Hindlimb muscle (tissue), 1 donor: ENCODE results near the gene GGT5. TPM values are rescaled to one million over a fixed set of nuclear protein-coding genes. Genes with fewer than 3 reads are reported as not detected.
"Not testable (repeated sequence)": the region's sequence is repeated elsewhere in the genome, so short reads cannot be mapped to it uniquely, and the experiment has no call there.

ENCODE experiments used
- DNase-seq: peaks from one replicate; pipeline ENCODE4 v3.0.0-alpha.2; 2013
- polyA plus RNA-seq: library from polyadenylated mRNA; unstranded; fragments of 120-200 nt; gene quantifications from one replicate; pipeline ENCODE4 v1.2.1, GENCODE V29; 2013; ENCODE audit not compliant: insufficient read length

GGT5 gene
- polyA plus RNA-seq, 1 donor, result 13.7 TPM

DNA sequence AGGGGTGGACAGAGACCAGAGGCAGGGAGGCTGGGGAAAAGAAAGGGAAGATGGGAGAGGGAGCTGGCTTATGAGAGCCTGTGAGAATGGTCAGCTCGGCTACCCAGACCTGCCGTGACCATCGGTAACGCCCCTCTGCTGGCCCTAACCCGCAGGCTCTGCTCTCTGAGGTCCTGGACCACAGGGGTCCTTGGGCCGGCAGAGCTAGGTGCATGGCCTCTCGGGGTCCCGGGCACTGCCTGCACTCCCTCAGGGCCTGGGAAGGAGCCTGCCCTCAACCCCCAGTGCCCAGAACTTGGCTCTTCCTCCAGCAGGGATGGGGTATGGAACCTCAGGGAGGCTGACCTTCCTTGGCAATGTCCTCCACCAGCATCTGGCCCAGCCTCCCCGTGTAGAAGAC lies 13.2 kb downstream of the GGT5 start:
- no peak for DNase-seq

DNA sequence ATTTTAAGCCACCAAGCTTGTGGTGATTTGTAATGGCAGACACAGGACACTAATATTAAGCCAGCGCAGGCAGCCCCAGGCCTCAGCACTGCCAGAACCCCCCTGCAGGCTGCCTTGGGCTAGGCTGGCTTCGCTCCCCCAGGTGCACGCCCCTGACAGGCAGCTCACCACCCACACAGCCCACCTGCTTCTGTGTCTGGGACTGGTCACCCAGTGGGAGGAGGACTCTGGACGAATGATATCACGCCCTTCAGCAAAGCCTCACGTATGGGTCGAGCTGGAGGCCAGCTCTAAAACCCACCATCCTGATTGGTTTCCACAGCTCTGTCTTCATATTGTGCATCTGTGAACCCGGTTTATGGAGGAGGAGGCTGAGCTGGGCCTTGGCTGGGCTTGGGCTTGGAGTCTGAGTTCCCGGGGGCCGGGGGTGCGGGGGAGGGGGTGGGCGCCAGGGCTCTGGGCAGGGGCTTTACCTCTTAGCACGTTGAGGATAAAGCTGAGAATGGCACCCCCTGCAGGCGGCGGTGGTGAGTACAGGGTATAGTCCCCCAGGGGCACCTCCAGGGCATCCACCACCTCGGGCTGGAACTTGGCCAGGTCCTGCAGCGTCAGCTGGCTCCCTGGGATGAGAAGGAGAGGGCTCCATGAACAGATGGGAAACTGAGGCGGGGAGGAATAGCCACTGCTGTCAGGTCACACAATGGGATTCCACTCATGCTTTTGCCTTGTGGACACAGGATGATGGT lies 13.8 kb downstream of the GGT5 start:
- DNase-seq, result no peak

DNA sequence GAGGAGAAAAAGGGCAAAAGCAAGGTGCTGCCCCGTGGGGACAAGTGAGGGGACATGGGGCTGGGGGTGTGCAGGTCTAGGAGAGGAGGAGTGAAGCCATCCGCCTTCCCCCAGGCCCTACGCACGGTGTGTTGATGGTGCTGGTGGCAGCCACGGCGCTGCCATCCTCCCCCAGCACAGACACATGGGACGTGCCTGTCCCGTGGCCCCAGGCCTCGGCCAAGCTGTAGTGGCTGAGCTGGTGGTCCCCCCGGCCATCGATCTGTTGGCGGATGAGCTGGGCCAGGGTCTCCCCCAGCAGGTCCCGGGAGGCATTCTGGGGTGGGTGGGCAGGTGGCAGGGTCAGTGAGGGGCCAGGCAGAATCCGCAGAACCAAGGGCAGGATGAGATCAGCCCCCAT lies 18.9 kb downstream of the GGT5 start:
- DNase-seq, result no peak

DNA sequence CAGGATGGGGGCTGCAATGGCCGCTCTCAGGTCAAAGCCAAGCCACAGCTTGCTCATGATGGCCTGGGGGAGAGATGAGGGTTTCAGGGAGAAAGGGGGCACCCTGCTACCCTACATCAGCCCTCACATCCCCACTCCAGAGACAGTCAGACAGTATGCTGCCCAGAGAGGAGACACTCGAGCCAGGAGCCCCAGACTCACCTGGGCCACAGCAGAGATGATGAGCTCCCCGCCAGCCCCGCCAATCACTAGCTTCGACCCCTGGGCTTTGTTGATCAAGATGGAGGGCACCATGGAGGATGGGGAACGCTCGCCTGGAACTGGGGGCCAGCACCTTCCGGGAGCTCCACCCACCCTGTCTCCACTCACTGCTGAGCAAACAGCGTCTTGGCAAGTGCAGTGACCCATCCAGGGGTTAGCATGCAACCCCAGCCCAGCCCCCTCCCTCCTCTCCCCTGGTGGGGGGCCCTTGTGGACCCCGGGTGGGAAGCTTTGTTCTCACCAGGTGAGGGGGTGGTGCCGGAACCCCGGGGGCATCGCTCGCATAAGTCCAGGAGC lies 19.8 kb downstream of the GGT5 start:
- no peak for DNase-seq

DNA sequence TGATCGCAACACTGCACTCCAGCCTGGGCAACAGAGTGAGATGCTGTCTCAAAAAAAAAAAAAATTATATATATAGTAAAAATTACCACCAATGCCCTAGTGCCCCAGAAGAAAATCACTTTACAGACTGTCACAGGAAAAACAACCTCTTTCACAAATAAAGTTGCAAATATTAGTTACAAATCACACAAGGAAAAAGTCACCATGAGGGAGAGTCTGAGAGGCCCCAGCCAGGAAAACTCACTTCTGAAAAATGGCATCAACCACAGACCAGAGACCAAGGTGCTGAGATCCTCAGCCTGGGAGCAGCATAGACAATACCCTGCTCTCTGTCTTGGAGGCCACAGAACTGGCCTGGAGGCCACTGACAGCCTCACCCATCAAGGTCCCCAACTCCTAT lies 20.4 kb downstream of the GGT5 start:
- DNase-seq, result no peak

GRCh38 chr22:24219750-24220149 lies 25.1 kb downstream of the GGT5 start:
- DNase-seq, result no peak

- DNase-seq, result no peak
Measured at GRCh38 chr22:24217384-24217783, 27.5 kb downstream of the GGT5 start.

DNA sequence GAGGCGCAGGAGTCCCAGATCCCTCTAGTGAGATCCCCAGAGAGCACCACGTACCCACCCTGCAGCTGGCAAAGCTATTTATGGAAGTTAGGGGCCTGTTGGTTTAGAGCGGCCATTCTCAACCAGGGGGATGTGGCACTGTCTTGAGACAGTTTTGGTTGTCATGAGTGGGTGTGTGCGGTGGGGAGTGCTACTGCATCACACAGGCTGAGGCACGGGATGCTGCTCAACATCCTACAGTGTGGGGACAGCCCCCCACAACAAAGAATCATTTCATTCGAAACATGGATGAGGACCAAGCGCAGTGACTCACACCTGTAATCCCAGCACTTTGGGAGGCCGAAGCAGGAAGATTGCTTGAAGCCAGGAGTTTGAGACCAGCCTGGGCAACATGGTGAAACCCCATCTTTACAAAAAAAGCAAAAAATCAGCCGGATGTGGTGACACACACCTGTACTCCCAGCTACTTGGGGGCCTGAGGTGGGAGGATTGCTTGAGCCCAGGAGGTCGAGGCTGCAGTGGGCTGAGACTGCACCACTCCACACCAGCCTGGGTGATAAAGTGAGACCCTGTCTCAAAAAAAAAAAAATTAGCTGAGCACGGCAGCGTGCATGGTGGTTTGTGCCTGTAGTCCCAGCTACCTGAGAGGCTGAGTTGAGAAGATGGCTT lies 28.2 kb downstream of the GGT5 start:
- no peak for DNase-seq

GRCh38 chr22:24214467-24215285 lies 30.2 kb downstream of the GGT5 start:
- no peak for DNase-seq

GRCh38 chr22:24213111-24213510 lies 31.8 kb downstream of the GGT5 start:
- not testable (repeated sequence) for DNase-seq

- not testable (repeated sequence) for DNase-seq
Measured at GRCh38 chr22:24211716-24212115, 33.2 kb downstream of the GGT5 start.

DNA sequence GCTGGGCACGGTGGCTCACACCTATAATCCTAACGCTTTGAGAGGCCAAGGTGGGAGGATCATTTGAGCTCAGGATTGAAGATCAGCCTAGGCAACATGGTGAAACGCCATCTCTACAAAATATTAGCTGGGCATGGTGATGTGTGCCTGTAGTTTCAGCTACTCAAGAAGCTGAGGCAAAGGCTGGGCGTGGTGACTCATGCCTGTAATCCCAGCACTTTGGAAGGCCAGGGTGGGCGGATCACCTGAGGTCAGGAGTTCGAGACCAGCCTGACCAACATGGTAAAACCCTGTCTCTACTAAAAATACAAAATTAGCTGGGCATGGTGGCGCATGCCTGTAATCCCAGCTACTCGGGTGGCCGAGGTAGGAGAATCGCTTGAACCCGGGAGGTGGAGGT lies 34.5 kb downstream of the GGT5 start:
- not testable (repeated sequence) for DNase-seq

DNA sequence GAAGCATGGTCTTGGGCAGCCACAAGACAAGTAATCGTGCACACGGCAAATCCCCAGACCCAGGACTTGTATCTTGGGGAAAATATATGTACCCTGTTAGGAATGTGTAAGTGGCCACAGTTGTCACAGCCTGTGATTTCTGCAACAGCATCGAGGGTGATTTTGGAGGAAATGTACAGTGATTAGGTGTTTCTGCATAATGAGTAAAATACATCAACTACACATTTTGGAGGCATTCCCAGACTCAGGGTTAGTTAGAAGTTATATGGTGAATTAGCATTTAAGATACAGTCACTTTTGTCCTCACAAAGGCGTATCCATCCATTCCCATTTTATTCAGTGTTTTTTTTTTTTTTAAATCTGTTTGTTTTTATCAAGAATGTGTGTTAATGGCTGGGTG lies 35.2 kb downstream of the GGT5 start:
- DNase-seq, result no peak

DNA sequence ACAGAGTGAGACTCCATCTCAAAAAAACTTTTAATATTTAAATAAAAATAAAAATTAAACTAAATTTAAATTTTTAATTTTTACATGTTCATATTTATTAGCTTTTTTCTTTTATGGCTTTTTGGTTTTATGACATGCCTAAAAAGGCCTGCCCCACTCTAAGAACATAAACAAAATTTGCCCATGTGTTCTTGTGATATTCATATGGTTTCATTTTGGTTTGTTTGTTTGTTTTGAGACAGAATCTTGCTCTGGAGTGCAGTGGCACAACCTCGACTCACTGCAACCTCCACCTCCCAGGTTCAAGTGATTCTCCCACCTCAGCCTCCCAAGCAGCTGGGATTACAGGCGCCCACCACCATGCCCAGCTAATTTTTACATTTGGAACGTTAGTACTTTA lies 35.9 kb downstream of the GGT5 start:
- DNase-seq, result no peak

DNA sequence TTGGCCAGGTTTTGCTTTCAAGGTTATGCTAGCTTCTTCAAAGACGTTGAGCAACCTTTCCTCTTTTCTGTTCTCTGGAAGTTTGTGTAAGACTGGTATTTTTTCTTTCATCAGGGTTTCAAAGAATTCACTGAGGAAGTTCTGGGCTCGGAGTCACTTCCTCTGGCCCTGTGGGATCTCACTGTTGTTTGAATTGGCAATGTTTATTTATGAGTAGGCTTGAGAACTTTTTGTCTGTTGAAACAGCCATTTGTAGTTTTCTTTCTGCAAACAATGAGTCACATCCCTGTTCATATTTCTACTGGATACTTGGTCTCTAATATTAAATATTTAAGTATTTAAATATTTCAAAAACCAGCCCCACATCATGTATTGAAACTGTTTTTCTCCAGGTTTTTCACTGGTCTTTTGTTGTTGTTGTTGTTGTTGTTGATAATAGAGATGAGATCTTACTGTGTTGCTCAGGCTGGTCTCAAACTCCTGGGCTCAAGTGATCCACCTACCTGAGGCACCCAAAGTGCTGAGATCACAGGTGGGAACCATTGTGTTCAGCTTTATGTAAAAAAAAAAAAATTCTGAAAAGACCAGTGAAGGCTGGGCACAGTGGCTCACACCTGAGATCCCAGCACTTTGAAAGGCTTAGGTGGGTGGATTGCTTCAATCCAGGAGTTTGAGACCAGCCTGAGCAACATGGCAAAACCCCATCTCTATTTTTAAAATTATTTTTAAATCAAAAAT lies 36.7 kb downstream of the GGT5 start:
- no peak for DNase-seq

- DNase-seq, result no peak
Measured at GRCh38 chr22:24207264-24208011, 37.4 kb downstream of the GGT5 start.

DNA sequence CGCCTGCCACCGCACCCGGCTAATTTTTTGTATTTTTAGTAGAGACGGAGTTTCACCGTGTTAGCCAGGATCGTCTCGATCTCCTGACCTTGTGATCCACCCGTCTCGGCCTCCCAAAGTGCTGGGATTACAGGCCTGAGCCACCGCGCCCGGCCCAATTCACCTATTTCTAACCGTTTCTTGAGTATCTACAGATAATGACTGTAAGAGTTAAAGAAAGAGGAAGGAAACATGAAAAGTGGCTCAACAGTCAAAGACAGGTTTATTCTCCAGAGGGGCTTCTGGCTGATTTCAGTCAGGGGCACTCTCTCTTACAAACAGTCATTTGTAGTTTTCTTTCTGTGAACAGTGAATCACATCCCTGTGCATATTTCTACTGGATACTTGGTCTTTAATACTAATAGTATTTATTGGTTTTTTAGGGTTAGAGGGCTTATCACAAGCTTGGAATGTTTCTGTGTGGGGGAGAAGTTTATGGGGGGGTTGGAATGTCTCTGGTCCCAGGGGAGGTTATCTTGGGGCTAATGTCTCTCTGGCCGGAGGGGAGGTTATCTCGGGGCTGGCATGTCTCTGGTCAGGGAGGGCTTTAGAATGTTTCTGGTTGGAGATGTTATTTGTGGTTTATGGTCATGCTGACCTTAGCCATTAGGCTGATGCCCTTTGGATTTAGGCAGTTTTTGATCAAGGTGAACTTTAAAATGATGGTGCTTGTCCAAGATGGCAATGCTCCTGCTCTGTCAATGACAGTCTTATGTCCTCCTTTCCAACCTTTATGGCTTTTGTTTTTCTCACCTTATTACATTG lies 38.2 kb downstream of the GGT5 start:
- DNase-seq, result not testable (repeated sequence)

- DNase-seq, result no peak
Measured at GRCh38 chr22:24205438-24206195, 39.3 kb downstream of the GGT5 start.

- DNase-seq, result not testable (repeated sequence)
Measured at GRCh38 chr22:24203856-24204255, 41.0 kb downstream of the GGT5 start.
